GM12878 (cell line): ENCODE measurements around the gene CAMK2D. TPM values are rescaled to one million over a fixed set of nuclear protein-coding genes. Genes with fewer than 3 reads are reported as not detected.

Experiments
- BMI1 ChIP-seq: fragments of 450-650 bp; IDR thresholded peaks from 2 replicates; pipeline ENCODE4 v1.6.1; 2016; ENCODE audit warnings: mild to moderate bottlenecking, moderate library complexity, borderline replicate concordance
- CHD4 ChIP-seq: fragments of 200-600 bp; sonication (generic); IDR thresholded peaks from 2 replicates; pipeline ENCODE4 v1.6.1; 2016; ENCODE audit warnings: mild to moderate bottlenecking
- FOXK2 ChIP-seq: fragments of 450-650 bp; IDR thresholded peaks from 2 replicates; pipeline ENCODE4 v1.6.1; 2017; ENCODE audit warnings: mild to moderate bottlenecking, moderate library complexity
- NFYB ChIP-seq: IDR thresholded peaks from 2 replicates; pipeline ENCODE4 v1.6.1; 2011; ENCODE audit warnings: low read depth, mild to moderate bottlenecking, low read length, improper control_type of control experiment, moderate library complexity; ENCODE audit not compliant: insufficient read depth
- SRF ChIP-seq, 2 experiments: IDR thresholded peaks; 2 replicates each; pipeline ENCODE4 v1.6.1; 2011; ENCODE audit warnings: low read depth in 2 of 2, low read length in 2 of 2, mild to moderate bottlenecking in 1 of 2, moderate library complexity in 1 of 2
- YBX1 ChIP-seq: fragments of 450-650 bp; IDR thresholded peaks from 2 replicates; pipeline ENCODE4 v1.6.1; 2016; ENCODE audit warnings: antibody characterized with exemption
- ZZZ3 ChIP-seq: IDR thresholded peaks from 2 replicates; pipeline ENCODE4 v1.6.1; 2011; ENCODE audit warnings: low read depth; ENCODE audit not compliant: control insufficient read depth, insufficient read length
- polyA plus RNA-seq, 11 experiments: library from polyadenylated mRNA; depleted of rRNA in 4 of 11; unstranded in 6 of 11; stranded (reverse) in 5 of 11; fragments of >200 nt; fragmentation: Nextera tagmentation in 4 of 11; fragmentation: Illumina TruSeq in 1 of 11; extraction: Ambion mirVana in 4 of 11; extraction: Trizol in 1 of 11; gene quantifications; 1 replicate in 1 of 11; 2 replicates in 10 of 11; pipeline versions ENCODE4 v1.2.1 to v1.2.3, GENCODE V29; 2011 to 2016; ENCODE audit warnings: inconsistent platforms in 2 of 11, missing spikeins in 2 of 11, low read depth in 1 of 11
- total RNA-seq, 4 experiments: library from RNA; depleted of rRNA in 3 of 4; stranded (reverse); fragments of >200 nt in 3 of 4; fragmentation: Illumina TruSeq in 1 of 4; extraction: Trizol in 1 of 4; gene quantifications; 2 replicates each; pipeline versions ENCODE4 v1.2.1 to v1.2.3, GENCODE V29; 2013 to 2021
- TF ChIP-seq, protein P1 (sequence below): IDR thresholded peaks from 2 replicates; pipeline ENCODE4 v1.6.1; 2011; ENCODE audit warnings: borderline replicate concordance, low read depth, mild to moderate bottlenecking, moderate library complexity, mixed read lengths, low read length; ENCODE audit not compliant: insufficient read depth; ENCODE audit errors: extremely low read length
- TF ChIP-seq, protein P2 (sequence below): fragments of 450-650 bp; IDR thresholded peaks from 2 replicates; pipeline ENCODE4 v1.6.1; 2016; ENCODE audit warnings: mild to moderate bottlenecking
- TF ChIP-seq, protein P3 (sequence below), 3 experiments: IDR thresholded peaks in 2 of 3; conservative IDR thresholded peaks in 1 of 3; 2 replicates each; pipeline ENCODE4 v1.5.1; 2011; ENCODE audit warnings: low read depth in 3 of 3, low read length in 3 of 3, mild to moderate bottlenecking in 3 of 3, control low read depth in 2 of 3, moderate library complexity in 2 of 3, inconsistent platforms in 1 of 3, mixed read lengths in 1 of 3; ENCODE audit not compliant: control insufficient read depth in 2 of 3, insufficient read depth in 1 of 3; ENCODE audit errors: extremely low read depth in 1 of 3

CAMK2D gene
- total and polyA plus RNA-seq, 10 of the 15 experiments (the other 5 are each of a cell fraction or from before 2014, with no cell fraction given) = 6.9 to 88.5 (median 12.9) TPM

DNA sequence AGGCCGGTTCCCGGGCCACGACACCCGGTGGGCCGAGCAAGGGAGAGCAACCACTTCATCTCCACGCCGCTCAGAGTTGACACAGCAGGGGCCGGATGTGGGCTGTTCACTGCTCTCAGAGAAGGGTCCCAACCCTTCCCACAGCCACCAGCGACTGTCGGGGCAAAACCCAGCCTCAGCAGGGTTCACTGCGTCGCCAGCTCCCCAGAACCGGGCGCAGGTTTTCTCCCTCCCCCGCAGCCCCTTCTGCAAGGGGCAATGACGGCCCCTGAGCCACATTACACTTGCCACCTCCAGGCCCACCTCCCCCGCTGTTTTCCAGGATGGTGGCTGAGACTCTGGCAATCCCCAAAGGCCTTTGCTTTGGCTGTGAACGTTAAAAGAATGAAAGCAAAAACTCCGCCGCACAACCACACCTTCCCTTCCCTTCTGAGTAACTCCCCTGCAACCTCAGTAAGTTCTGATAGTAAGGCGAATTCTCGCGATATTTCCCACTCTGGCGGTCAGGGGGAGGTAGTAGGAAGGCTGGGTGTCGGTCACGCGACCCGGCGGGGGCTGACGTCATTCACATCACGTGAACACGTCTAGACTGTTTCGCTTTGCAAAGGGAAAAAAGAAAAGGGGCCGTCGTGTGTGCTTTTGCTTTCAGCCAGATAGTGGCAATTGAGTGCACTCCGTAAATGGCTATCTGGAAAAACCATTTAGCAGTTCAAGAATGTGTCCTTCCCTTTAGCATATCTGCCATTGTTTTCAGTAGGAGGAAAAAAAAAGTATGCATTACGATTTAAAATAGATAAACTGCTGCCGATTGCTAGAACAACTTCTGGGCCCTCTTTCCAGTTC is 869 bp upstream of the CAMK2D start (continued):
- TF ChIP-seq, protein P1, sequence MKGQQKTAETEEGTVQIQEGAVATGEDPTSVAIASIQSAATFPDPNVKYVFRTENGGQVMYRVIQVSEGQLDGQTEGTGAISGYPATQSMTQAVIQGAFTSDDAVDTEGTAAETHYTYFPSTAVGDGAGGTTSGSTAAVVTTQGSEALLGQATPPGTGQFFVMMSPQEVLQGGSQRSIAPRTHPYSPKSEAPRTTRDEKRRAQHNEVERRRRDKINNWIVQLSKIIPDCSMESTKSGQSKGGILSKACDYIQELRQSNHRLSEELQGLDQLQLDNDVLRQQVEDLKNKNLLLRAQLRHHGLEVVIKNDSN = peak; percentile 86
- 0 out of 2 replicates have a peak, but pooled peaks have one; percentile 20 for TF ChIP-seq NFYB
- TF ChIP-seq CHD4 = no peak
- TF ChIP-seq SRF (IDR thresholded peaks at IDR 0.05; ENCODE audit: low read depth in 2 of 2, low read length in 2 of 2) = 0 out of 4 replicates have a peak, but pooled peaks of 1 of the 2 experiments have one; percentile 5
- TF ChIP-seq FOXK2 = no peak
- TF ChIP-seq BMI1 = peak; percentile 22; the same call in 1 of the 2 replicates
- TF ChIP-seq ZZZ3 = no peak
- TF ChIP-seq, protein P2, sequence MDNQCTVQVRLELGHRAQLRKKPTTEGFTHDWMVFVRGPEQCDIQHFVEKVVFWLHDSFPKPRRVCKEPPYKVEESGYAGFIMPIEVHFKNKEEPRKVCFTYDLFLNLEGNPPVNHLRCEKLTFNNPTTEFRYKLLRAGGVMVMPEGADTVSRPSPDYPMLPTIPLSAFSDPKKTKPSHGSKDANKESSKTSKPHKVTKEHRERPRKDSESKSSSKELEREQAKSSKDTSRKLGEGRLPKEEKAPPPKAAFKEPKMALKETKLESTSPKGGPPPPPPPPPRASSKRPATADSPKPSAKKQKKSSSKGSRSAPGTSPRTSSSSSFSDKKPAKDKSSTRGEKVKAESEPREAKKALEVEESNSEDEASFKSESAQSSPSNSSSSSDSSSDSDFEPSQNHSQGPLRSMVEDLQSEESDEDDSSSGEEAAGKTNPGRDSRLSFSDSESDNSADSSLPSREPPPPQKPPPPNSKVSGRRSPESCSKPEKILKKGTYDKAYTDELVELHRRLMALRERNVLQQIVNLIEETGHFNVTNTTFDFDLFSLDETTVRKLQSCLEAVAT = peak; percentile 82
- TF ChIP-seq YBX1 = no peak
- TF ChIP-seq, protein P3, sequence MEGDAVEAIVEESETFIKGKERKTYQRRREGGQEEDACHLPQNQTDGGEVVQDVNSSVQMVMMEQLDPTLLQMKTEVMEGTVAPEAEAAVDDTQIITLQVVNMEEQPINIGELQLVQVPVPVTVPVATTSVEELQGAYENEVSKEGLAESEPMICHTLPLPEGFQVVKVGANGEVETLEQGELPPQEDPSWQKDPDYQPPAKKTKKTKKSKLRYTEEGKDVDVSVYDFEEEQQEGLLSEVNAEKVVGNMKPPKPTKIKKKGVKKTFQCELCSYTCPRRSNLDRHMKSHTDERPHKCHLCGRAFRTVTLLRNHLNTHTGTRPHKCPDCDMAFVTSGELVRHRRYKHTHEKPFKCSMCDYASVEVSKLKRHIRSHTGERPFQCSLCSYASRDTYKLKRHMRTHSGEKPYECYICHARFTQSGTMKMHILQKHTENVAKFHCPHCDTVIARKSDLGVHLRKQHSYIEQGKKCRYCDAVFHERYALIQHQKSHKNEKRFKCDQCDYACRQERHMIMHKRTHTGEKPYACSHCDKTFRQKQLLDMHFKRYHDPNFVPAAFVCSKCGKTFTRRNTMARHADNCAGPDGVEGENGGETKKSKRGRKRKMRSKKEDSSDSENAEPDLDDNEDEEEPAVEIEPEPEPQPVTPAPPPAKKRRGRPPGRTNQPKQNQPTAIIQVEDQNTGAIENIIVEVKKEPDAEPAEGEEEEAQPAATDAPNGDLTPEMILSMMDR (IDR thresholded peaks at IDR 0.05 in 2 of 3, conservative IDR thresholded peaks at IDR 0.05 in 1 of 3; ENCODE audit: control insufficient read depth in 2 of 3, extremely low read depth in 1 of 3, insufficient read depth in 1 of 3, low read depth in 3 of 3, low read length in 3 of 3) = peak in 1 of 3 experiments; percentile 7; a peak in 1 of 6 replicates
